A673 (cell line): Measurements from ENCODE around the gene QSOX2. TPM values are rescaled to one million over a fixed set of nuclear protein-coding genes. Genes with fewer than 3 reads are reported as not detected.
"Not testable (repeated sequence)": the region's sequence is repeated elsewhere in the genome, so short reads cannot be mapped to it uniquely, and the experiment has no call there.

Experiments
- BruUV-seq: library from RNA; stranded (reverse); fragments of 400-500 nt; replicated peaks from 2 replicates; lab custom pipeline; 2021; lab: Mats Ljungman, UMichigan
- CTCF ChIA-PET: fragments of 300-600 bp; sonication (Branson Sonifier 250); formaldehyde crosslinking; loops from one replicate; lab custom pipeline; 2022; ENCODE audit warnings: antibody characterized with exemption; lab: Charles Lee
- POLR2A ChIA-PET: fragments of 300-600 bp; sonication (Branson Sonifier 250); formaldehyde crosslinking; loops from one replicate; lab custom pipeline; 2022; ENCODE audit warnings: antibody characterized with exemption; ENCODE audit not compliant: low non-redundant PET; lab: Charles Lee
- DNase-seq: peaks from one replicate; pipeline ENCODE4 v3.0.0-alpha.2; 2015; ENCODE audit warnings: low spot score
- H3K27ac ChIP-seq: fragments of 200-600 bp; sonication (generic); 2 replicates; pipeline ENCODE4 v1.5.1; 2016; ENCODE audit warnings: mixed run types, low read depth, mild to moderate bottlenecking, mixed read lengths, antibody characterized with exemption, low read length; ENCODE audit not compliant: poor library complexity, severe bottlenecking
- H3K27me3 ChIP-seq: fragments of 200-600 bp; sonication (generic); replicated peaks from 2 replicates; pipeline ENCODE4 v1.6.1; 2017; ENCODE audit warnings: mixed run types, low read depth, mild to moderate bottlenecking, mixed read lengths, antibody characterized with exemption, low read length; ENCODE audit not compliant: insufficient read depth, poor library complexity
- H3K36me3 ChIP-seq: fragments of 200-600 bp; sonication (generic); 2 replicates; pipeline ENCODE4 v1.6.1; 2016; ENCODE audit warnings: mixed run types, mild to moderate bottlenecking, mixed read lengths, antibody characterized with exemption, low read length; ENCODE audit not compliant: insufficient read depth, poor library complexity, severe bottlenecking
- H3K4me1 ChIP-seq: fragments of 200-600 bp; sonication (generic); 2 replicates; pipeline ENCODE4 v1.6.1; 2017; ENCODE audit warnings: mixed run types, mild to moderate bottlenecking, mixed read lengths, antibody characterized with exemption, low read length; ENCODE audit not compliant: insufficient read depth, poor library complexity, severe bottlenecking
- H3K4me3 ChIP-seq: fragments of 200-600 bp; sonication (generic); 2 replicates; pipeline ENCODE4 v1.5.1; 2016; ENCODE audit warnings: low read depth, mixed run types, mild to moderate bottlenecking, mixed read lengths, low read length; ENCODE audit not compliant: poor library complexity, severe bottlenecking
- H3K9me3 ChIP-seq: fragments of 200-600 bp; sonication (generic); 2 replicates; pipeline ENCODE4 v1.6.1; 2016; ENCODE audit warnings: mixed run types, low read depth, mild to moderate bottlenecking, mixed read lengths, antibody characterized with exemption, low read length; ENCODE audit not compliant: poor library complexity, severe bottlenecking
- EZH2 ChIP-seq: fragments of 200-600 bp; sonication (generic); IDR thresholded peaks from 2 replicates; pipeline ENCODE4 v1.6.1; 2017; ENCODE audit warnings: borderline replicate concordance, low read depth, mild to moderate bottlenecking, mixed read lengths, antibody characterized with exemption, low read length; ENCODE audit not compliant: poor library complexity, severe bottlenecking
- intact Hi-C: fragments of 100-400 bp; cut with micrococcal nuclease; formaldehyde crosslinking; loops from one replicate; pipeline ENCODE4 v1.10.0; 2022; ENCODE audit not compliant: unreplicated experiment
- total RNA-seq: library from RNA; stranded (reverse); gene quantifications from 2 replicates; pipeline ENCODE4 v1.2.3, GENCODE V29; 2021
- TF ChIP-seq, protein P1 (sequence below): fragments of 300-800, 200-600 bp; sonication (generic); conservative IDR thresholded peaks from 2 replicates; pipeline ENCODE4 v1.5.1; 2017; ENCODE audit warnings: low read depth, mild to moderate bottlenecking, antibody characterized with exemption, low read length, moderate library complexity, mixed read lengths

The QSOX2 gene
- total RNA-seq, 1 experiment from 2014 or later, result 43.7 TPM

DNA sequence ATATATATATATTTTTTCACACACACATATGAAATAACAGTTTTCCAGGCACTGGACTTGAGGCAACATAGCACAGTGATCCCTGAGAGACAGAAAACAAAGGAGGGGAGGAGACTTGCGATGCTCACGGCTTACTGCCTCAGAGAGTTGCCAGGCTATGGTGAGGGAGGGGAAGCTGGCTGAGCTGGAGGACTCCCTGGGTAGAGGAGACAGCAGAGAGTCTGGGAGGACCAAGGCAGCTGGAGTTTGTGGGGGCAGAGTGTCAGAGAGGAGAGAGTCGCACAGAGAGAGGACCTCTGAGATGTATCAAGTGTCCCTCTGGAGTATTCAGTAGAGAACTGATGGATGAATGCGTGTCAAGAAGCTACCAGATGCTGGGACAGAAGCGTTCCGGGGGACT, 23.1 kb upstream of the QSOX2 start:
- TF ChIP-seq, protein P1, sequence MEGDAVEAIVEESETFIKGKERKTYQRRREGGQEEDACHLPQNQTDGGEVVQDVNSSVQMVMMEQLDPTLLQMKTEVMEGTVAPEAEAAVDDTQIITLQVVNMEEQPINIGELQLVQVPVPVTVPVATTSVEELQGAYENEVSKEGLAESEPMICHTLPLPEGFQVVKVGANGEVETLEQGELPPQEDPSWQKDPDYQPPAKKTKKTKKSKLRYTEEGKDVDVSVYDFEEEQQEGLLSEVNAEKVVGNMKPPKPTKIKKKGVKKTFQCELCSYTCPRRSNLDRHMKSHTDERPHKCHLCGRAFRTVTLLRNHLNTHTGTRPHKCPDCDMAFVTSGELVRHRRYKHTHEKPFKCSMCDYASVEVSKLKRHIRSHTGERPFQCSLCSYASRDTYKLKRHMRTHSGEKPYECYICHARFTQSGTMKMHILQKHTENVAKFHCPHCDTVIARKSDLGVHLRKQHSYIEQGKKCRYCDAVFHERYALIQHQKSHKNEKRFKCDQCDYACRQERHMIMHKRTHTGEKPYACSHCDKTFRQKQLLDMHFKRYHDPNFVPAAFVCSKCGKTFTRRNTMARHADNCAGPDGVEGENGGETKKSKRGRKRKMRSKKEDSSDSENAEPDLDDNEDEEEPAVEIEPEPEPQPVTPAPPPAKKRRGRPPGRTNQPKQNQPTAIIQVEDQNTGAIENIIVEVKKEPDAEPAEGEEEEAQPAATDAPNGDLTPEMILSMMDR, result no peak
- TF ChIP-seq EZH2, result no peak
- POLR2A ChIA-PET, result no interaction called here
- BruUV-seq, result no TSS peak
- intact Hi-C loops, result no loop called here
- no peak for DNase-seq
- Histone ChIP-seq H3K36me3 (no peaks in the 10 kb centered on the region), H3K9me3 (no peaks in the 10 kb centered on the region), H3K27me3 (no peaks in the 10 kb centered on the region), H3K27ac (no peak overlapping the region), H3K4me3 (no peak overlapping the region), H3K4me1 (peaks cover 4% of the 10 kb centered on the region)
- CTCF ChIA-PET, result no interaction called here

DNA sequence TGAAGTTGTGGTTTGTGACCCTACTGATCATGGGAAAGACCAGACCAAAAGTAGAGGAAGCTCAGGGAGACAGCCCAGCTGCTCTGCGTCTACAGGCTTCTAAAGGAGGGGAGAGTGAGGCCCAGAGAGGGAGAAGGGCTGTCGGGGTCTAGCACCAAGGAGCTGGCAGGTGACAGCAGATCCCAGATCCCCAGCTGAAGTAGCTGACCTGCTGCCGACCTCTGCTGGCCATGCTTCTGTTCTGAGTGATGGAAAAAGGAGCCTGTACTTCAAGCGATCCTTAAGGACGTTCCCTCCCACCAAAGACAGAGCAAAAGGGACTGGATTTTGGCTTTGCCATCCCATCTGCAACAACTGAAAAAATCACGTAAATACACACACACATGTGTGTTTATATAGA, 22.7 kb upstream of the QSOX2 start:
- no peaks in the 10 kb centered on the region for H3K9me3 ChIP-seq
- no peaks in the 10 kb centered on the region for H3K36me3 ChIP-seq
- H3K4me3 ChIP-seq, result no peak overlapping the region
- H3K27ac ChIP-seq, result no peak overlapping the region
- ChIA-PET POLR2A (no interaction called here), CTCF (no interaction called here)
- H3K4me1 ChIP-seq, result peaks cover 4% of the 10 kb centered on the region
- TF ChIP-seq EZH2, result no peak
- TF ChIP-seq, protein P1, result no peak
- intact Hi-C loops, result no loop called here
- DNase-seq, result no peak
- no TSS peak for BruUV-seq
- H3K27me3 ChIP-seq, result no peaks in the 10 kb centered on the region

DNA sequence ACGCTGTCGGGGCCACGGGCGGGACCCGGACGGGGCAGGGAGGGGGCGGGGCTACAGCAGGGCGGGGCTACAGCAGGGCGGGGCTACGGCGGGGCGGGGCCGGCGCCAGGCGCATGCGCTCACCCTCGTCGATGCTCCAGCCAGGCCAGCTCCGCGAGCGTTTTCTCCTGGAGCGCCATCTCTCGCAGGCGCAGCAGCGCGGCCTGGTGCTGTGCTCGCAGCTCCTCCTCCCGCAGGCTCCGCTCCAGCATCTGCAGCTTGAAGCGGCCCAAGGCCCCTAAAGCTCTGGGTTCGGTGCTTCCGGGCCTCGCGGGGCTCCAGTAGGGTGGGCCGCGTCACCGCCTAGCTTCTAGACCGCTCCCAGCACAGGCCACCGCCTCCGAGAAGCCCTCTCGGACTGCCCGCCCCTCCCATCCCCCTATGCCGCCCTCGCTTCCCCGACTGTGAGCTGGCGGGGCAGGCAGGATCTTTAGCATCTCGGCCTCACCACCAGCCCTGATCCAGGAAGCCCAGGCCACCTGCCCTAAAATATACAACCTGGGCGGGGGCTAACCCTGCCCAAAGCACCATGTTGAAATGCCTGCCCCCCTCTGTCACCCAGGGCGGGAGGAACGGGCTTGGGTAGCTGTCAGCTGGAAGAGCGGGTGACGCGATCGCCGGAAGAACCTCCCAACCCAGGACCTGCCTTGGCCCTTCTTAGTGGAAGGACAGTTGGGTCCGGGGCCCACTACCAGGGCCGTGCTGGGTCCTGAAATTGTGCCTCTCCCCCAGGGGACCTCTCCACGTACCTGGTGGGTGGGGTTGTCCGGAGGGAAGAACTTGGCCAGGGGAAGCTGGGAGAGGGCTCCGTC, 21.9 kb upstream of the QSOX2 start:
- no TSS peak for BruUV-seq
- intact Hi-C loops, result no loop called here
- H3K4me3 ChIP-seq, result peak overlapping the region; percentile 49

DNA sequence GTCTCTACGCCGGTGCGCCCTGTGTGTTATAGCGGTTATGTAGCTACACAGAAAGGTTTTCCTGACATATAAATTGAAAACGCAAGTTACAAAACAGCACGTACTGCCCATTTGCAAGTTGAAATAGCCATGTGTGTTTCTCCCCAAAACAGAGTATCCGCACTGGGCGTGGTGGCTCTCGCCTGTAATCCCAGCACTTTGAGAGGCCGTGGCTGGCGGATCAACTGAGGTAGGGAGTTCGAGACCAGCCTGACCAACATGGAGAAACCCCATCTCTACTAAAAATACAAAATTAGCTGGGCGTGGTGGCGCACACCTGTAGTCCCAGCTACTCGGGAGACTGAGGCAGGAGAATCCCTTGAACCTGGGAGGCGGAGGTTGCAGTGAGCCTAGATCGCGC, 21.0 kb upstream of the QSOX2 start:
- POLR2A ChIA-PET, H3K4me1 ChIP-seq, BruUV-seq, H3K36me3 ChIP-seq, intact Hi-C loops, H3K4me3 ChIP-seq, DNase-seq, H3K9me3 ChIP-seq, H3K27me3 ChIP-seq, H3K27ac ChIP-seq: not testable (repeated sequence)
- CTCF ChIA-PET, result interaction anchor here (0.6 to 1.0 kb wide), 3 partner anchors 96 to 712 kb away, joined by 3 to 4 read pairs (median 3); no protein-coding TSS in a partner anchor

More for the DNA sequence above, 21.9 kb upstream of the QSOX2 start:
- no peaks in the 10 kb centered on the region for H3K9me3 ChIP-seq
- POLR2A ChIA-PET, result no interaction called here
- peak overlapping the region; percentile 58 for H3K27ac ChIP-seq
- no peaks in the 10 kb centered on the region for H3K36me3 ChIP-seq
- TF ChIP-seq, protein P1, result peak; percentile 48; the same call in 1 of the 2 replicates
- no peak for TF ChIP-seq EZH2
- CTCF ChIA-PET, result interaction anchor here (0.6 to 1.0 kb wide), 5 partner anchors 97 to 711 kb away, joined by 3 to 4 read pairs (median 3); no protein-coding TSS in a partner anchor
- DNase-seq, result peak; percentile 89
- H3K27me3 ChIP-seq, result no peaks in the 10 kb centered on the region
- peaks cover 4% of the 10 kb centered on the region for H3K4me1 ChIP-seq
